AG04450 (cell line): Measurements from ENCODE around the gene IRS1. TPM values are rescaled to one million over a fixed set of nuclear protein-coding genes. Genes with fewer than 3 reads are reported as not detected.
A peak's percentile ranks its signal among the peaks of the same experiment; 100 is the strongest.

Source experiments
- CTCF ChIA-PET: fragments of 300-600, 350-600 bp; formaldehyde crosslinking; extraction: SDS; loops from one replicate; lab custom pipeline; 2022; ENCODE audit warnings: antibody characterized with exemption, inconsistent platforms; lab: Charles Lee
- POLR2A ChIA-PET: fragments of 350-600 bp; formaldehyde crosslinking; extraction: SDS; loops from one replicate; lab custom pipeline; 2021; ENCODE audit warnings: antibody characterized with exemption, inconsistent platforms; lab: Yijun Ruan, JAX
- DNase-seq: peaks from one replicate; pipeline ENCODE4 v3.0.0-alpha.2; 2011; ENCODE audit warnings: low read depth, low spot score
- H3K27ac ChIP-seq: one replicate; pipeline ENCODE4 v1.5.1; 2012; ENCODE audit warnings: low read depth, low read length, control low read depth
- H3K27me3 ChIP-seq: one replicate; pipeline ENCODE4 v1.6.0; 2012; ENCODE audit warnings: low read length; ENCODE audit not compliant: control insufficient read depth, insufficient read depth
- H3K4me3 ChIP-seq: 2 replicates; pipeline ENCODE4 v1.5.1; 2011; ENCODE audit warnings: mild to moderate bottlenecking, low read depth, low read length, control low read depth
- H3K9me3 ChIP-seq: 2 replicates; pipeline ENCODE4 v1.5.1; 2012; ENCODE audit warnings: low read length; ENCODE audit not compliant: control insufficient read depth, insufficient read depth
- polyA plus RNA-seq: library from polyadenylated mRNA; depleted of rRNA; stranded (reverse); fragments of >200 nt; gene quantifications from 2 replicates; pipeline ENCODE4 v1.2.3, GENCODE V29; 2011
- TF ChIP-seq, protein P1 (sequence below): IDR thresholded peaks from 2 replicates; pipeline ENCODE4 v1.5.1; 2011; ENCODE audit warnings: low read depth, low read length, control low read depth, inconsistent platforms

The IRS1 gene
- polyA plus RNA-seq, 1 experiment: 32.9 TPM

GRCh38 chr2:226792155-226792881 lies 7.3 kb downstream of the IRS1 start:
- peak overlapping the region; percentile 91 for H3K4me3 ChIP-seq
- H3K27ac ChIP-seq: peak overlapping the region; percentile 85
- TF ChIP-seq, protein P1, sequence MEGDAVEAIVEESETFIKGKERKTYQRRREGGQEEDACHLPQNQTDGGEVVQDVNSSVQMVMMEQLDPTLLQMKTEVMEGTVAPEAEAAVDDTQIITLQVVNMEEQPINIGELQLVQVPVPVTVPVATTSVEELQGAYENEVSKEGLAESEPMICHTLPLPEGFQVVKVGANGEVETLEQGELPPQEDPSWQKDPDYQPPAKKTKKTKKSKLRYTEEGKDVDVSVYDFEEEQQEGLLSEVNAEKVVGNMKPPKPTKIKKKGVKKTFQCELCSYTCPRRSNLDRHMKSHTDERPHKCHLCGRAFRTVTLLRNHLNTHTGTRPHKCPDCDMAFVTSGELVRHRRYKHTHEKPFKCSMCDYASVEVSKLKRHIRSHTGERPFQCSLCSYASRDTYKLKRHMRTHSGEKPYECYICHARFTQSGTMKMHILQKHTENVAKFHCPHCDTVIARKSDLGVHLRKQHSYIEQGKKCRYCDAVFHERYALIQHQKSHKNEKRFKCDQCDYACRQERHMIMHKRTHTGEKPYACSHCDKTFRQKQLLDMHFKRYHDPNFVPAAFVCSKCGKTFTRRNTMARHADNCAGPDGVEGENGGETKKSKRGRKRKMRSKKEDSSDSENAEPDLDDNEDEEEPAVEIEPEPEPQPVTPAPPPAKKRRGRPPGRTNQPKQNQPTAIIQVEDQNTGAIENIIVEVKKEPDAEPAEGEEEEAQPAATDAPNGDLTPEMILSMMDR: no peak
- no peaks in the 10 kb centered on the region for H3K27me3 ChIP-seq
- DNase-seq: no peak
- H3K9me3 ChIP-seq: peaks cover 3% of the 10 kb centered on the region; the same call in 1 of the 2 replicates
- CTCF ChIA-PET: interaction anchor here (1.0 to 1.6 kb wide), 3 partner anchors 10 to 1123 kb away, joined by 3 to 5 read pairs (median 3); no protein-coding TSS in a partner anchor
- POLR2A ChIA-PET: interaction anchor here (1.0 to 1.5 kb wide), 2 partner anchors 605 to 607 kb away, joined by 5 to 6 read pairs; no protein-coding TSS in a partner anchor

- Histone ChIP-seq H3K27ac (peak overlapping the region; percentile 85), H3K27me3 (no peaks in the 10 kb centered on the region), H3K9me3 (peaks cover 3% of the 10 kb centered on the region; the same call in 1 of the 2 replicates), H3K4me3 (peak overlapping the region; percentile 91)
- no peak for DNase-seq
- POLR2A ChIA-PET: interaction anchor here (0.8 to 1.5 kb wide), 2 partner anchors 36 to 606 kb away, joined by 3 to 5 read pairs; no protein-coding TSS in a partner anchor
- TF ChIP-seq, protein P1: peak; percentile 30; the same call in 1 of the 2 replicates
- CTCF ChIA-PET: interaction anchor here (1.0 to 1.2 kb wide), 2 partner anchors 902 to 1122 kb away, joined by 3 to 5 read pairs; no protein-coding TSS in a partner anchor
These were observed 8.0 kb downstream of the IRS1 start for GRCh38 chr2:226791487-226792081.

DNA sequence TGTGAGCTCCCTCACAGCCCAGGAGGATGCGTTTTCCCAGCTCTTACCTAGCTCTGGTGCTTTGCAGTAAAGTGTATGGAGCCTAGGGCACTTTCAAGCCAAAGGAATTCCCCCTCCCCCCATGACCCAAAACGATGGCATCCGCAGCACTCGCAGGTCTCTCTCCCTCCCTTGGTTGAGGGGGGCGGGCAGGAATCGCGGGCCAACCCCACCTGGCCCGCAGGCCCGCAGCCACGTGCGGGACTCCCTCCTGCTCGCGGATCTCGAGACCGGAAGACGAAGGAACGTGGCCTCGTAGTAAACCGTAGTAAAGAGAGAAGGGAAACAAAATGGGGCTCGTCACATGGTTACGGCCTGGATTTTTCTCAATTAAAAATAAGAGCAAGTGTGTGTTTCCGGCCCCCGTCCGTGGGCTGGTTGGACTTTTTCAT lies 8.5 kb downstream of the IRS1 start:
- DNase-seq: no peak
- ChIA-PET POLR2A (interaction anchor here (0.8 to 1.8 kb wide), 3 partner anchors 8 to 36 kb away, joined by 3 to 11 read pairs (median 8); partner anchors contain the start of gene IRS1), CTCF (interaction anchor here (0.5 kb wide), 1 partner anchor 207 kb away, joined by 3 read pairs; no protein-coding TSS in a partner anchor)
- Histone ChIP-seq H3K9me3 (peaks cover 3% of the 10 kb centered on the region; the same call in 1 of the 2 replicates), H3K4me3 (peak overlapping the region; percentile 57), H3K27me3 (no peaks in the 10 kb centered on the region), H3K27ac (peak overlapping the region; percentile 82)
- TF ChIP-seq, protein P1: no peak

DNA sequence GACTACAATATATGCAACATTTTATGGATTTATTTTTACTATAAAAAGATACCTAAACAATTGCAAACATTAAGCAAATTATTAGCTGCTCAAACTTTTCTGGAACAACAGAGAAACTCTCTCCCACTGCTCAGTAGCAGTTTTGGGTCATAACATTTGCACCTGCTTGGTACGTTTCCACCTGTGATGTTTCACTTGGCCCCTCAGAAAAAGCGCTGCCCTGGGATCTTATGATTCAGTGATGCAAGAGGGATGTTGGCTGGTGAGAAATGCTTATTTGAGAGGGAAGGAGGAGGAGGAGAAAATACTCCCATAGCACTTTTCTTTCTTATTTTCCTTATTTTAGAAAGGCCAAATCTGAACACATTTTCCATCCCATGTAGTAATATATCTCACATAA lies 9.2 kb downstream of the IRS1 start:
- TF ChIP-seq, protein P1: no peak
- ChIA-PET POLR2A (interaction anchor here (0.8 to 1.8 kb wide), 4 partner anchors 9 to 344 kb away, joined by 3 to 11 read pairs (median 6); partner anchors contain the start of gene IRS1), CTCF (interaction anchor here (0.5 to 2.1 kb wide), 5 partner anchors 12 to 1360 kb away, joined by 3 to 9 read pairs (median 5); no protein-coding TSS in a partner anchor)
- Histone ChIP-seq H3K27ac (peak overlapping the region; percentile 82), H3K9me3 (no peaks in the 10 kb centered on the region; the same call in 1 of the 2 replicates), H3K4me3 (peak overlapping the region; percentile 57), H3K27me3 (no peaks in the 10 kb centered on the region)
- no peak for DNase-seq
